Activated T-helper 1 cell treated with anti-CD3 and anti-CD28 coated beads, Interleukin-2, amount 50 U/mL, for 16 hours (primary cell): Measurements from ENCODE around the gene IMPG1.

Experiments used
- DNase-seq, 2 donors: peaks; one replicate each; pipeline ENCODE4 v3.0.0-alpha.2; 2020; ENCODE audit warnings: low read depth in 1 of 2, low spot score in 1 of 2

The IMPG1 gene

GRCh38 chr6:75896526-75896925 lies 175.9 kb downstream of the IMPG1 start:
- no peak for DNase-seq

- no peak for DNase-seq
These were observed 178.7 kb downstream of the IMPG1 start for GRCh38 chr6:75893776-75894152.

GRCh38 chr6:75893058-75893775 lies 179.2 kb downstream of the IMPG1 start:
- DNase-seq, result no peak

GRCh38 chr6:75892384-75892783 lies 180.1 kb downstream of the IMPG1 start:
- no peak for DNase-seq

- no peak for DNase-seq
These were observed 187.6 kb downstream of the IMPG1 start for GRCh38 chr6:75884822-75885221.

- DNase-seq, result no peak
These were observed 189.7 kb downstream of the IMPG1 start for GRCh38 chr6:75882734-75883133.

GRCh38 chr6:75880305-75880704 lies 192.2 kb downstream of the IMPG1 start:
- no peak for DNase-seq

GRCh38 chr6:75876152-75876551 lies 196.3 kb downstream of the IMPG1 start:
- no peak for DNase-seq

GRCh38 chr6:75874224-75874623 lies 198.2 kb downstream of the IMPG1 start:
- DNase-seq, result no peak
